Caki2 (cell line): Measurements from ENCODE around the gene MYPOP. TPM values are rescaled to one million over a fixed set of nuclear protein-coding genes. Genes with fewer than 3 reads are reported as not detected.

Experiments
- DNase-seq: peaks from one replicate; pipeline ENCODE4 v3.0.0-alpha.2; 2015; ENCODE audit warnings: low read depth
- in situ Hi-C: cut with HindIII; loops from 2 replicates; pipeline ENCODE4 v1.10.0; 2016; ENCODE audit warnings: low sequenced_read_pairs, low pct_unique_long_range_greater_than_20kb, mixed read lengths
- total RNA-seq: library from RNA; depleted of rRNA; stranded (reverse); fragments of >200 nt; shearing (Covaris generic); gene quantifications from 2 replicates; pipeline ENCODE4 v1.2.3, GENCODE V29; 2014; ENCODE audit warnings: low replicate concordance; rRNA removed

The MYPOP gene
- total RNA-seq, 1 experiment from 2014 or later, result 6.0 TPM

- DNase-seq, result no peak
Observed at GRCh38 chr19:45848922-45849321, 53.5 kb downstream of the MYPOP start.

GRCh38 chr19:45847663-45848062 is 54.8 kb downstream of the MYPOP start:
- DNase-seq, result no peak
- in situ Hi-C loops, result no loop called here

More at GRCh38 chr19:45848922-45849321, 53.5 kb downstream of the MYPOP start:
- in situ Hi-C loops, result no loop called here

GRCh38 chr19:45842198-45842597 is 60.2 kb downstream of the MYPOP start:
- DNase-seq, result no peak
- in situ Hi-C loops, result no loop called here

Other genes with a start within 250 kb of the MYPOP start
- 0.44 TPM in 1 of 2 replicates, not detected in the other for gene GIPR, start 234.4 kb downstream of the MYPOP start, total RNA-seq
- 578 and 718 TPM in 2 replicates for gene SNRPD2, start 210.7 kb downstream of the MYPOP start, total RNA-seq
- gene QPCTL, start 209.9 kb downstream of the MYPOP start, total RNA-seq, result 31.2 and 35.6 TPM in 2 replicates
- gene FBXO46, start 171.7 kb downstream of the MYPOP start, total RNA-seq, result 21.0 and 22.0 TPM in 2 replicates
- gene MEIOSIN, start 169.2 kb downstream of the MYPOP start, total RNA-seq, result 0.35 TPM in 1 of 2 replicates, not detected in the other
- 14.3 and 15.2 TPM in 2 replicates for gene SIX5, start 133.4 kb downstream of the MYPOP start, total RNA-seq
- gene DMPK, start 120.1 kb downstream of the MYPOP start, total RNA-seq, result 4.8 and 9.1 TPM in 2 replicates
- gene DMWD, start 109.8 kb downstream of the MYPOP start, total RNA-seq, result 22.3 and 25.6 TPM in 2 replicates
- gene RSPH6A, start 87.3 kb downstream of the MYPOP start, total RNA-seq, result not detected in 2 replicates
- 75.2 and 83.9 TPM in 2 replicates for gene SYMPK, start 39.5 kb downstream of the MYPOP start, total RNA-seq
- 0.14 TPM in 1 of 2 replicates, not detected in the other for gene FOXA3, start 38.3 kb downstream of the MYPOP start, total RNA-seq
- gene IRF2BP1, start 16.5 kb downstream of the MYPOP start, total RNA-seq, result 42.5 and 60.5 TPM in 2 replicates
- gene NANOS2, start 12.2 kb upstream of the MYPOP start, total RNA-seq, result not detected in 2 replicates
- gene NOVA2, start 71.3 kb upstream of the MYPOP start, total RNA-seq, result not detected in 2 replicates
- gene CCDC61, start 92.9 kb upstream of the MYPOP start, total RNA-seq, result 11.1 and 17.0 TPM in 2 replicates
- not detected in 2 replicates for gene PGLYRP1, start 120.4 kb upstream of the MYPOP start, total RNA-seq
- not detected in 2 replicates for gene IGFL4, start 138.4 kb upstream of the MYPOP start, total RNA-seq
- gene IGFL3, start 222.1 kb upstream of the MYPOP start, total RNA-seq, result not detected in 2 replicates
- gene IGFL2, start 245.6 kb upstream of the MYPOP start, total RNA-seq, result not detected in 2 replicates